ENCODE measurements around the gene MAPK6.
"Not testable (repeated sequence)": the region's sequence is repeated elsewhere in the genome, so short reads cannot be mapped to it uniquely, and the experiment has no call there.

The MAPK6 gene

DNA sequence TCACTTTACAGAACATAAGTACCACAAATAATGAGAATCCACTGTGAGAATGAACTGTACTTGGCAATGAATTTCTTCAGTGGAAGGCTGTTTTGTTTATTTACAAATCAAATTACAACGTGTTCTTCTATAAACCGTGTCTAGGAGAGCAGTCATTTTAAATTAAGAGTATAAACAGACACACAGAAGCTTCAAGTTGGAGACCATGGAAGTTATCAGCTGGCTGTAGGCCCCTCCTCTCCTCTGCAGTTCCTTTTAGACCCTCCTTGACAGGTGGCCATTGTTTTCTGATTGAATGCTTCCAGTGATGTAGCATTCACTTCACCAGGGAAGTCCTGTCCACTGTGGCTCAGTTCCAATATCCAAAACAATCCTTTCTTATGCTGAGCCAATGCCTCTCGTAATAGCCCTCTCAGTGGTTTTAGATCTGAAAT is 7.3 kb upstream of the MAPK6 start:
- DNase-seq, result no peak

DNA sequence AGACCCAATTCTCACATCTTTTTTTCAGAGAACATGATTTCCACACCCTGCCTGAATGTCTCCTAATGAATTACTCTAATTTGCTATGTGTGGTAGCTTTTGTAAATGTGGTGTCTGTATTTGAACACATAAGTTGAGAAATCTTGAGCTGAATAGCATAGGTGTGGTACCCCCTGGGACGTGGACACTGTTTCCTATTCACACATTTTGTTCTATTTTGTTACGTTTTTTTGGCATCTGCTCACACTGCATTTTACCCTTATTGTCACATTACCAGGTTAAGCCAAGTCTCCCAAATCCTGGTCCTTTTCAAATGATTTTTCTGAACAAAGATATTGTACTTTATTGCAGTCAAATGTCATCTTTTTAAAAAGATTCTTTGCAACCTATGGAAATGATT is 6.8 kb upstream of the MAPK6 start:
- no peak for DNase-seq

DNA sequence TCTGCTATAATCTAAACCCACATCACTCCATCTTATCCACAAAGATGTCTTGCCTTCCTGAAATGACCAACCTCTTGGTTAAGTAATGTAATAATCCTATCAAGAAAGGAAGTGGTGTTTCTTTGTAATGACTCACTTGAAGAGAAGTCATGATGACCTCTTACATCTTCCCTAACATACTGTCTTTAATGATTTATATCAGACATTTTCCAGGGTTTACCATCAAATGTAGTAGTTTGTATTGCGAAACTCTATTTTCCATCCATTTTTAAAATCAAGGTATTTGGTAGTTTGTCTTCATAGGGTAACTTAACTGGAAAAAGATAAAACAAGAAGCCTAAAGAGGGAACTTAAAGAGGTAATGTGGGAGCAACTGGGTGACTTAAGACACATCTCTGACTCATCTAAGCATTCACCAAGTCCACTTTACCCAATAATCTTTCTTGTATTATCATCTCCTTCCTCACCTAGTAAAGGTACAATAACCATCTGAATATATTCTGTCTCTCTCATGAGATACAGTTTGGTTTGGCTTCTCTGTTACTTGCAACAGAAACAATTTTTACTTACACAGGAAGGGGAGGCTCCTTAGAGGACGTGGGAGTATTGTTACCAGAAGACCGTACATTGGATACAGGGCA is 5.7 kb upstream of the MAPK6 start:
- DNase-seq, result no peak

DNA sequence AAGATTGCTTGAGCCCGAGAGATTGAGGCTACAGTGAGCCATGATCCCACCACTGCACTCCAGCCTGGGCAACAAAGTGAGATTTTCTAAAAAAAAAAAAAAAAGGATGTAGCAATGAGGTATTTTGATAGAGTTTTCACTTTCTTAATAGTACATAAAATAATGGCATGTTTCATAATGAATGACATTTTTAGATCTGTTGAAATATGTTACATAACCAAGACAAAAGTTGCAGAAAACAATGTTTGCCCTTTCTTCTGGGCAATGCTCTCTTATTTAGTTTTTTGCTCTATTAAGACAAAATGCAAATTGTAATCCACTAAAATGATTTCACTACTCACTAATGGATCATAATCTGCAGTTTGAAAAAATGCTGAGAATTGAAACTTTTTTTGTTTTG is 4.4 kb upstream of the MAPK6 start:
- no peak for DNase-seq

DNA sequence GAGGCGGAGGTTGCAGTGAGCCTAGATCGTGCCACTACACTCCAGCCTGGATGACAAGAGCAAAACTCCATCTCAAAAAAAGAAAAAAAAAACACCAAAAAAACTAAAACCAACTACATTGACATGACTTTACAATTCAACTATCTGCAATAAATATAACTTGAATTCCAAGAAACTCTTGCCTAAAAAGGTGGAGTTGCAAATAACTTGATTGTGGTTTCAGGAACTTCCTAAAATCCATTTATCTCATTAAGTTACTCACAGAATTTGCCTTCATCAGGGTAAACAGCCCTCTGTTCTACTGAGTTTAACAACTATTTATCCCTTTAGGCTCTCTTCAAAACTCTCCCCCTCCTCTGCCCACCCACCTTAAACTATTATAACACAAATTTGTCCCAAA is 2.7 kb upstream of the MAPK6 start:
- no peak for DNase-seq

DNA sequence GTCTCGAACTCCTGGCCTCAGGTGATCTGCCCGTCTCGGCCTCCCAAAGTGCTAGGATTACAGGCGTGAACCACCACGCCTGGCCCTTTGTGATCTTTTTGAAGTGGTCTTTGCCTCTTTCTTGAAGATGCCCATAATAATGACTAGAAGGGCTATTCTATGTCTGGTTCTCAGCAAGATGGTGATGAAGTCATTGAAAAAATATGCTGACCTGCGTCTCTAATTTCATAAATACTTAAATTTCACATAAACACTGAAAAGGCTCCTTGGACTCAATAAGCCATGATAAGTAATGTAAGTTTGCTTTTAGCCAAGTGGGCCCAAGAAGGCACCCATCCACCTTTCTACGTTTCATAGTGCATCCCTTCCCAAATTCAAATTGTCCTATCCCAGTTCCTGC is 775 bp upstream of the MAPK6 start:
- DNase-seq, result no peak

DNA sequence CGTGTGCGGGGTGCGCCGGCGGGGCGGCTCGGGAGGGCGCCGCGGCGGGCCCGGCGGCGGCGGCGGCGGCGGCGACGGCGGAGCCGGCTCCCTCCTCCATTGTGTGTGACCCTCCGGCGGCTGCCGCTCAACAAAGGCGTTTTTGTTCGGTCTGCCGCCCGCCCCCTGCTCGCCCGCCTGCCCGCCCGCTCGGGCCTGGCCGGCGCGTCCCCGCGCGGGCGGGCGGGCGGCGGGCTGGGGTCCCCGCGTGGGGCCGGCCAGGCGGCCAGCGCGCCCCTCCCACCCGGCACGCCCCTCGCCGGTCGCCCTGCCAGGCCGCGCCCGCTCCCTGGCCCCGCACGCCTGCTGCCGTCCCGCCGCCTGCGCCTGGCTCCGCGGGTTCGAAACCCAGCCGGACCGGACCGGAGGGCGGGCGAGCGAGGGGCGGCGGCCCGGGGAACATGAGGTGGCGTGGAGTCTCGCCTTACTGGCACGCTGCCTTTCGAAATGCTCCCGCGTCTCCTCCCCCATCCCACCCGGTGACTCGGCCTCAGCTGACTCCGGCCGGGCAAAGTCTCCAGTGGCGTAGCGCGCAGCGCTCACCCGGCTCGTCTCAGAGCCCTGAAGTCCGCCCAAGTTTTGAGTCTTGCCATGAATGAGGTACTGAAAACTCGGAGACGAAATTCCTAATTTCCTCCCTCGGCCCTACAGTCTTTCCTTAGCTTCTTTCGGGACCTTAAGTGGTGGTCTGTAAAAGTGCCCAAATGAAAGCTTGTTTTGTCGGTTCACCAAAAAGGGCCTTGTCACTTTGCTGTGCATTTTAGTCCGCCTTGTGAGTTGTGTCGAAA is 588 bp downstream of the MAPK6 start:
- peak; percentile 65 to 80 for DNase-seq

DNA sequence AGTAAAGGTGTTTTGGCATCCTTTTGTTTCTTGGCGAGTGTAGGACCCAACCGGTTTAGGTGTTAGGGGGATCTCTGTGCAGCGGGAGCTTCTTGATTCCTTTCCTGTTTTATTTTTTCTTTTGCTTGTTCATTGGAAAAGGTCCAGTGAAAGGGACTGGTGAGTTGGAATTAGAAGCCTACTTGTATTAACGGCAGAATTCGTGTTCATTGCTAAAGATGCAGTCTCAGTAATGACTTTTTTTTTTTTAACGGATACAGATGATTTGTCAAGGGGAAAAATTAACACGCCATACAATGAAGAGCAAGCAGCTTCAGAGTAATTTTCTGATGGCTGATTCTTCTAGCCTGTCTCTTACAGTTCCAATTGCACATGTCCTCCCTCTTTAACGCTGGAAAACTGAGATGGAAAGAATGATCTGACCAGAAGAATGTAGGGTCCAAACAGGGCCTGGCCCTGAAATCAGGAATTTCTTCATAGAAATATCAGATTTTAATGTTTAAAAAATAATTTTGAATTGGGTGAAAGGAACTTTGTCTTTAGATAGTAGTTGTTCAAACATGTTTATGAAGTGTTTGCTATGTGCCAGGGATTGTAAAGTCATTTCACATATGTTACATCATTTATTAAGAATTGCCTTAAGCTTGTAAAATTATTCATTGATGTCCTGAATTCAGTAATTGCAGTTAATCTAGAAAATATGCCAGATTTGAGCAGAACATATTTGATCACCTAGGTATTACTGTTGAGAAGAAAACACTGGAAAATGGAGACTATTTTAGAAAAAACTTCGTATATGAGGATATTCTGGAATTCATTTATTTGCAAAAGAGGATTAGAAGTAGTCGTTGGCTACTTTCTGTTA is 1.4 kb downstream of the MAPK6 start:
- DNase-seq, result peak in 1 of 2 donors; percentile 15

DNA sequence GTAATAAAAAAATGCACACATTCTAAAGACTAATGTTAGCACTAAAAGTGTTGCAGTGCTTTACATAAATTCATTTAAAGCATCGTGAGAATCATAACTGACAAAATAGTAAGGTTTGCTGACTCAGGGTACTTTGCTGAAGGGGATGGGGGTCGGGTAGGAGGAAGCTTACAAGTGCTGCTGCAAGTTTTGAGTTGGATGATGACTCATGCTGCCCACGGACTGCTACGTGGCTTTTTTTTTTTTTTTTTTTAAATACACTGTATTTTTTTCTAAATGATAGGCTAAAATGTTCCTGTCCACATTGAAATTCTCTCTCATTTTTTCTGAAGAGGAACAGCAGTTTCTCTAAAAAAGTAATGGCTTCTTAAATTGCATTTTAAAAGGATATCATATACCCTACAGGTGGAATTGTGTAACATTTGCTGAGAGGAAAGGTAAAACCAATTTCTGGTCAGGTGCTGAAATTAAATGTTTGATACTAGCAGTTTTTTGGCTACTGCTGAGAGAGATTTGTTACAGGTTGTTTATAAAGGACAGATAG is 2.2 kb downstream of the MAPK6 start:
- DNase-seq, result peak; percentile 72 to 73

DNA sequence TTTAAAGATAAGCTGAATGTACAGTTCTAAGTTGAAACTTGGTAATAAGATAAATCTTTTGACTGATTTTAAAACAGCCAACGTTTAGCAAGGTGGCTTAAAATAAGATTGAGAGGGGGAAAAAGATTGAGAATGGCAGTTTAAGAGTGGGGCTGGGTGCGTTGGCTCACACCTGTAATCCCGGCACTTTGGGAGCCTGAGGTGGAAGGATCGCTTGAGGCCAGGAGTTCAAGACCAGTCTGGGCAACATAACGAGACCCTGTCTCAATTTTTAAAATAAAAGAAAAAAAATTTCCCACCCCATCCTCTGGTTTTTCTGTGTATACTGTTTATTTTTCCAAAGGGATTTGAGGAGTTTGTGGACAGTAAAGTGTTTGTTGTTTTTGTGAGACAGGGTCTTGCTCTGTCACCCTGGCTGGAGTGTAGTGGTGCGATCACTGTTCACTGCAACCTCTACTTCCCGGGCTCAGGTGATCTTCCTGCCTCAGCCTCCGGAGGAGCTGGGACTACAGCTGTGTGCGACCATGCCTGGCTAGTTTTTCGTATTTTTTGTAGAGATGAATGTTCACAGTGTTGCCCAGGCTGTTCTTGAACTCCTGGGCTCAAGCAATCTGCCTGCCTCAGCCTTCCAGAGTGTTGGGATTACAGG is 3.0 kb downstream of the MAPK6 start:
- no peak for DNase-seq

DNA sequence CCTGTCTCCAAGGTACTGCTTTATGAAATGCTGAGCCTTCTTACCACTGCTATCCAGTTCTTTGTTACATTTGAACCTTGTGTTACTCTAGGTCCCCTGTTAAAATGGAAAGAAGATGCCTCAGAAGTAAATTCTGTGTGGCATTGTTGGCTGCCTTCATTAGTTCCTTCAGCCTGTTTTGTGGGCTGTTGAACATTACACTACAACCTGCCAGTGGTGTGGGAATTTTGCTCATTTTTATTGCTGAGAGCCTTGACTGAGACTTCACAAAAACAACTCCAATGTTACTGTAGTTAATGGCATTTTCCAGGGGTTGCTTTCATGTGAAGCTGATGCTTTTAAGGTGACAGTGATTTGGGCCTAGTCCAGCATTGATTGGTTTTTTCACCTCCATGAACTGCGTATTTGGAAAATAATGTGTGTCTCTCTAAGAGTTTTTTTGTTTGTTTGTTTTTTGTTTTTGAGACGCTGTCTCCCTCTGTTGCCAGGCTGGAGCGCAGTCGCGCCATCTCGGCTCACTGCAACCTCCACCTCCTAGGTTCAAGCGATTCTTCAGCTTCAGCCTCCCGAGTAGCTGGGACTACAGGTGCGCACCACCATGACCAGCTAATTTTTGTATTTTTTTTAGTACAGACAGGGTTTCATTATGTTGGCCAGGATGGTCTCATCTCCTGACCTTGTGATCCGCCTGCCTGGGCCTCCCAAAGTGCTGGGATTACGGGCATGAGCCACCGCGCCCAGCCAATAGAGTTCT is 4.3 kb downstream of the MAPK6 start:
- no peak for DNase-seq

DNA sequence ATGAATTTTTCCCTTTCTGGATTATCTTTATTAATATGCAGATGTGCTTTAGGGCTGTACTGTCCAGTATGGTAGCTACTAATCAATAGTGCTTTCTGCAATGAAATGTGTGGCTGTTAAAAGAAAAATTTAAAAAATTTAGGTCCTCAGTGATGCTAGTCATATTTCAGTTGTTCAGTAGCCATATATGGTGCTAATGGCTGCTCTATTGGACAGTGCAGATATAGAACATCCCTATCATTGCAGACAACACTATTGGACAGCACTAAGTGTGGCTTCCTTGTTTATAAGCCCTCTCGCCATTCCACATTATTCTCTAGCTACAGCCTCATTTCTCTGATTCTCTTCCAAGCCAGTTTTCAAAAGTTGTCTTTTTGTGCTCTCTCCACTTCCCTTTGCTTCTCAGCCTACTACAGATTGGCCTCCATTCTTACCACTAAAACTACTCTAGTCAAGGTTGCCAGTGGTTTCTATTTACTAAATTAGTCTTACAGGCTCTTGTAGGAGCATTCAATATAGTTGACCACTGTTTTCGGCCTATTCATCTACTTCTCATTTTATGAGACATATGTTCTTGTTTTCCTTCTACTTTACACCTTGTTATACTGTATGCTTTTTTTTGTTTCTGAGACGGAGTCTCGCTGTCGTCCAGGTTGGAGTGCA is 9.5 kb downstream of the MAPK6 start:
- DNase-seq, result no peak

DNA sequence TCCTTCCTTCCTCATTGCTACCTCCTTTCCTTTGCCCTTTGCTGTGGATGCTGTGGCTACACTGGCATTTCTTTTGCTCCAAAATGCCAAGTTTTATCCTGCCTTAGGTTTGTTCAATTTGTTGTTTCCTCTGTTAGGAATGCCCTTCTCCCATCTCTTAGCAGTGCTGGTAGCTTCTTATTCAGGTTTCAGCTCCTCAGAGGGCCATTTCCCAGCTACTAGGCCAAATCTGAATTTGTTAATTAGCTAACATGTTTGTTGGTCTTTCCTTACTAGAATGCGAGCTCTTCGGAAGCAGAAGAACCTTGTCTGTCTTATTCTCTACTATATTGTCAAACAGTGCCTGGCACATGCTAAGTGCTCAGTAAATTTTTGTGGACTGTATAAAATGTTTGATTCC is 11.0 kb downstream of the MAPK6 start:
- DNase-seq, result no peak

DNA sequence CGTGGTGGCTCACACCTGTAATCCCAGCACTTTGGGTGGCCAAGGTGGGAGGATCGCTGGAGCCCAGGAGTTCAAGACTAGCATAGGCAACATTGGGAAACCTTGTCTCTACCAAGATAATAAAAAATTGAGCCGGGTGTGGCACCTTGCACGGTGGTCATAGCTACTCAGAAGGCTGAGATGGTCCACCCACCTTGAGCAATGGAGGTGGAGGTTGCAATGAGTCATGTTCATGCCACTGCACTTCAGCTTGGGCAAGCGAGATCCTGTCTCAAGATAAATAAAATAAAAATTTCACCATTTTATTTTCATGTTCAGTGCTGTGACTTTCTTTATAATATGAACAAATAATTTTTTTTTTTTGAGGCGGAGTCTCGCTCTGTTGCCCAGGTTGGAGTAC is 12.5 kb downstream of the MAPK6 start:
- no peak for DNase-seq

DNA sequence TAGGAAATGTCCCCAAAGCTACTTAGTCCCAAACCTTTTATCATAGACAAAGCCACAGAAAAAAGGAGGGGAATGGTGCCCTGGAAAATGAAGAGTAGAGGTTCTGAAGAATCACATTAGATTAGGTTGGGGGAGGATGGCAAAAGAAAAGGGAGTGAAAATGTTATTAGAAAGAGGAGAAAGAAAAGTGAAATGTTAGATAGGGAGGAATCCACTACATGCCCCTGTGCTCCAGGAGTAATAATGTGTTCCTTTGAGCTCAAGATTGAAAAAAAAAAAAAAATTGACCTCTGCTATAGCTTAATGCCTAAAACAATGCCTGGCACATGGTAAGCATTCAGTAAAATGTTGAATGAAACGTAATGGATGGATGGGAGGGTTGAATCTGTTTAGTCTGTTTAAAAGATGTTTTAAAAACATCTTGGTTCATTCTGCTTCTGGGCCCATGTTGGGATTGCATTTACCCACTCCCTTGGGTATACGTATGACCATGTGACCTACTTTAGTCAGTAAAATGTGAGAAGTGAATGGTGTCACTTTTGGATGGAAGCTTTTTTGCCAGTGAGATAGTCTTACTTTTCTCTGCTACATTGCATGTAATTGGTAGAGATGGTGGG is 19.0 kb downstream of the MAPK6 start:
- no peak for DNase-seq

DNA sequence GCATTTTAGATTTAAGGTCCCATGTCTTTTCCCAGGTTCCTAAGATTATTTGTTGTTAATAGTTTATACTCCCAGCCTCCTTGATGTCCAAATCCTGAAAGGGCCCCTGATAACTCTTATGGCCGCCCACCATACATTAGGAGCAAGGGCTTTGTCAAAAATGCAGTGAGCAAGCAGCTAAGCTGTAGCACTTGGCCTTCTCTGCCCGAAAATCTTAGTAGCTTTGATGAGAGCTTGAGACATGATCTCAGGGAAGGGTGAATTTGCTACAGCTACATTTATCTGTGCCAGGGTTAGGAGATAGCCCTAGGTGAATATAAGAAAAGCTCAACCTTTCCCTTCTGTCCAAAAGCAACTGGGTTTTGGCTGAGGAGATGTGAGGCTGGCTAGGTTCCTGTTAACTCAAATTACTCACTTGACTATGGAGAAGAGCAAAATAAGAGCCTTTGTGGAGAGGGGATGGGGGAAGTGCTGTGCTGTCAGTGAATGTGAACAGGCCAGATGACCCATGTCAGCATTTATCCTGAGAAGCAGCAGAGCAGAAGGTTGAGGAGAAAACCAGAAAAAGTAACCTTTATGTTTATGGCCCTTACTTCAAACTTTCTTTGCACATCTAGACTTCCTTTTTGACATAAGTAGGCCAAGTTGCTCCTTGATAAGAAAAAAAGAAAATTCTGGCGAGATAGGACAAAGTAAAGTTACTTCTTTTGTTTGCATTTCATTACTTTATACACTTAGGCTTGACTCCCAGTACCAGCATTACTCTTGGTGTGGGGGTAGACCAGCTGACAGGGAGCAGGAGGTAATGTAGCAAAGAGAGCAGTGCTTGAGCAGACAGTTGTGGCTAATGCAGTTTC is 21.1 kb downstream of the MAPK6 start:
- DNase-seq, result no peak

DNA sequence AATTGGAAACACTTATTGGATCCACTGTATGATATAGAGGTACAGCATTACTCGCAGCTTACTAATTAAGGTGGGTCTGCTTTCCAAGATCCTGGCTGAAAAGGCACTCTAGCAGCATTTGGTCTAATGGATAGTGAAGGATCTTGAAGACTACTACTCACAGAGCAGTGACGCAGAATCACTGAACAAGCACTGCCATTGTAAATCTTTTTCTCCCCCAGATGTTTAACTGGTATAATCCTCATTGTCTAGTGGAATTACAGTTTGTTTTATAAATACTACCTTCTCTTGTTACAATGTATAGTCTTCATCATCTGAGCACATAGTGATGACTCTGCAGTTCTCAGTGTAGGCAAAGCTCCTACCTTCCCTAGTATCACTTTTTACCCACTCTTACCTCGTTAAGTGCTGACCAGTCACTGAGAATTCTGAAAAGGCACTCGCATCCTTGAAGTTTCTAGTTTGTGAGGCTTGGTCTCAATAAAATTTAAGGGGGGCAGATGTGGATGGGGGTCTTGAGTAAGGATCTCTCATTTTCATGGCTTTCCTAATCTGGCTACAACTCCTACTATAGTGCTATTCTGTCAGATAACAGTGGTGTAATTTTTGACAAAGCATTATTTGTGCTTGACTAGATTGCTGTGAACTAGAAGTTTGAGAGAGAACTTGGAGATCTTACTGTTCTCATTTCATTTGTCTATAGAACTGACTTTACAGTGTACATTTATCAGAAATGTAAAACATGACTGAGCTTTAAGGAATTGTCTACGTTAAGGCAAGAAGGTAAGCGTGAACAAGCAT is 23.2 kb downstream of the MAPK6 start:
- no peak for DNase-seq

DNA sequence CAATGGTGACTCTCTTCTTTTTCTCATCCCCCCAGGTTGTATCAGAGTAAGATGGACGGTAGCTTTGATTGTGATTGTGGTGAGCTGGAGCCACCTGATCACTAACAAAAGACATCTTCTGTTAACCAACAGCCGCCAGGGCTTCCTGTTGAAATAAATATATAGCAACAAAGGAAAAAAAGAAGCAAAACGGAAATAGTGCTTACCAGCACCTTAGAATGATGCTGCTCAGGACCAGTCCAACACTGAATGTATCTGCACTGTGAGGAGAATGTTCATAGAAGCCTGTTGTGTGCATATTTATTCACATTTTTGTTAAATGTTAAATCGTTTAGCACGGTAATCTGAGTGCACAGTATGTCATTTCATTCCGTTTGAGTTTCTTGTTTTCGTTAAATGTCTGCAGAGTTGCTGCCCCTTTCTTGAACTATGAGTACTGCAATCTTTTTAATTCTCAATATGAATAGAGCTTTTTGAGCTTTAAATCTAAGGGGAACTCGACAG is 26.8 kb downstream of the MAPK6 start:
- DNase-seq, result peak; percentile 33 to 70

DNA sequence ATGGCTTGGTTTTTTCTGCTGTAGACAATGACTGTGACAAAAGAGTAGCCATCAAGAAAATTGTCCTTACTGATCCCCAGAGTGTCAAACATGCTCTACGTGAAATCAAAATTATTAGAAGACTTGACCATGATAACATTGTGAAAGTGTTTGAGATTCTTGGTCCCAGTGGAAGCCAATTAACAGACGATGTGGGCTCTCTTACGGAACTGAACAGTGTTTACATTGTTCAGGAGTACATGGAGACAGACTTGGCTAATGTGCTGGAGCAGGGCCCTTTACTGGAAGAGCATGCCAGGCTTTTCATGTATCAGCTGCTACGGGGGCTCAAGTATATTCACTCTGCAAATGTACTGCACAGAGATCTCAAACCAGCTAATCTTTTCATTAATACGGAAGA is 27.5 kb downstream of the MAPK6 start:
- not testable (repeated sequence) for DNase-seq
